Glomerular endothelial cell (primary cell): Measurements from ENCODE around the gene HMGCS2. TPM values are rescaled to one million over a fixed set of nuclear protein-coding genes. Genes with fewer than 3 reads are reported as not detected.

ENCODE experiments used
- DNase-seq: peaks from one replicate; pipeline ENCODE4 v3.0.0-alpha.2; 2011; ENCODE audit warnings: low read depth, low spot score; ENCODE audit errors: extremely low read depth
- total RNA-seq: library from RNA; depleted of rRNA; stranded (reverse); fragments of >200 nt; gene quantifications from 2 replicates; pipeline ENCODE4 v1.2.3, GENCODE V29; 2015

Gene HMGCS2
- total RNA-seq, 1 donor from 2014 or later: not detected

GRCh38 chr1:119703666-119704450, 64.8 kb downstream of the HMGCS2 start:
- DNase-seq: no peak

GRCh38 chr1:119702384-119702783, 66.3 kb downstream of the HMGCS2 start:
- no peak for DNase-seq

GRCh38 chr1:119701659-119702058, 67.0 kb downstream of the HMGCS2 start:
- no peak for DNase-seq

- DNase-seq: no peak
These were observed 68.4 kb downstream of the HMGCS2 start for GRCh38 chr1:119700326-119700725.

Other genes with a start within 250 kb of the HMGCS2 start
- gene ZNF697, start 120.6 kb downstream of the HMGCS2 start, total RNA-seq: 24.5 and 25.4 TPM in 2 replicates
- 10.6 and 26.4 TPM in 2 replicates for gene PHGDH, start 57.0 kb downstream of the HMGCS2 start, total RNA-seq
- gene REG4, start 42.6 kb upstream of the HMGCS2 start, total RNA-seq: not detected in 2 replicates
- gene ADAM30, start 127.6 kb upstream of the HMGCS2 start, total RNA-seq: not detected in 2 replicates